ENCODE results near the gene WDR6. TPM values are rescaled to one million over a fixed set of nuclear protein-coding genes. Genes with fewer than 3 reads are reported as not detected.

Gene WDR6
- total RNA-seq, 1 donor from 2014 or later: 99.6 TPM

DNA sequence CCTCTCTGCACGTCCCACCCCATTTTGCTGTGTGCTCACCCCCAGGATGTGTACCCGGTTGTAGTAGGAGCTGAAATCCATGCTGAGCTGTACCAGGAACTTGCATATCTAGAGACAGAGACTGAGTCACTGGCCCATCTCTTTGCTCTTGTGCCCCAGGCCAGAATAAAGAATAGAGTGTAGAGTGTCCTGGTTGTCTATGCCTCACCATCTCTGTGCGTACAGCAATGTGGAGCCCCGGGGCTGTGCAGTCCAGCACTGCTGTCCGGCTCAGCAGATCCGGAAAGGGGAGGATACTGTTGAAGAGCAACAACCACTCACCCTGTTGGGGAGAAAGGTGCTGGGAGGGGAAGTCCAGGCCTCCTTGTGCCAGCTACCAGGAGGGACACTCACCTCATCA lies 8.6 kb downstream of the WDR6 start:
- DNase-seq (ENCODE audit: low read depth in 2 of 2): no peak

DNA sequence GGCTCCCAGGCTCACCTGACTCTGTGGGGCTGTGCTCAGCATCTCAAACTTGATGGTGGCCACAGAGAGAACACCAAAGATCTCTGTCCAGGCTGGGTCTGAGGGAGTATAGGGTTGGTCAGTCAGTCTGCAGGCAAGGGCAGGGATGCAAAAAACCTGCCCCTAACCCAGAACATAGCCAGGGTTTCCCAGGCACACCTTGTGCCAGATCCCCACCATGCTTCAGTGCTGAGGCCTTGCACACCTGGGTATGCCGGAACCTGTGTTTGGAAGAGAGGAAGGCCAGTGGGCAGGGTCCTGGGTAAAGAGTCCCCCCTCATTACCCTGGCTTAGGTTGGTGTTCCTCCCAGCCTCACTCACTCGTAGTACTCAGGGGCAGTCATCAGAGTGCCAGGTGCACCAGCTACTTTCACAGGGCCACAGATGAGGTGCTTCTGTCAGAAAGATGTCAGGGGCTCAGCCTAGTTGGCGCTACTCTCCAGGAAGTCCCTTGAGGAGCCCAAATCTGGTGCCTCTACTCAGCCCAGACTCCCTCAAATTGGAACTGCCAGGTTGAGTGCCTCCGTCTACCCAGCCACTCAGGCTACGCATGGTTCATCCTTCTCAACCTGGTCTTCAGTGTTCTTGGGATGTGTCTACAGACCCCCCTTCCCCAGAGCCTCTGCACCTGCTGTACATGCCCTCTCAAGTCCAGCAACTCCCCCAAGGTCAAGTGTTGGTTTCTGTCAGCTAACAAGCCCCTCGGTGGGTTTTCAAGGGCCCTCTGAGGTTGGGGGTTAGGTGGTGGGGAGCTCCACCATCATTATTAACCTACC lies 9.4 kb downstream of the WDR6 start:
- DNase-seq (ENCODE audit: low read depth in 2 of 2): no peak

GRCh38 chr3:49017229-49017970 lies 10.2 kb downstream of the WDR6 start:
- no peak for DNase-seq (ENCODE audit: low read depth in 2 of 2)

- peak; percentile 65 to 66 for DNase-seq (ENCODE audit: low read depth in 2 of 2)
Measured at GRCh38 chr3:49017971-49018706, 10.9 kb downstream of the WDR6 start, which contains the start of gene DALRD3. DALRD3 (minus strand) TSS chr3:49018580; CDS start chr3:49018564, 16 bp downstream.

DNA sequence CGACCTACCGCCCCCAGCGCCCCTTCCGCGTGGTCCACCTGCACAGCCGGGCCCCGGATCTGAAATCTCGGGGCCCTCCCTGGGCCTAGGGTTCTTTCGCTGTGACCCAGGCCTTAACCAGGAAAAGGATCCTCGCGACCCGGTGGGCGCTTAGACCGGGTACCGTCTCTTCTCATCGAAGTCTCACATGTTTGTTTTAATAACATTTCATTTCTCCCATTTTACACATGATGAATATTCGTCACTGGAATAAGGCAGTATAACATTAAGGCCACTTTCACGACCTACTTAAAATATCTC lies 11.5 kb downstream of the WDR6 start:
- DNase-seq (ENCODE audit: low read depth in 2 of 2): no peak

DNA sequence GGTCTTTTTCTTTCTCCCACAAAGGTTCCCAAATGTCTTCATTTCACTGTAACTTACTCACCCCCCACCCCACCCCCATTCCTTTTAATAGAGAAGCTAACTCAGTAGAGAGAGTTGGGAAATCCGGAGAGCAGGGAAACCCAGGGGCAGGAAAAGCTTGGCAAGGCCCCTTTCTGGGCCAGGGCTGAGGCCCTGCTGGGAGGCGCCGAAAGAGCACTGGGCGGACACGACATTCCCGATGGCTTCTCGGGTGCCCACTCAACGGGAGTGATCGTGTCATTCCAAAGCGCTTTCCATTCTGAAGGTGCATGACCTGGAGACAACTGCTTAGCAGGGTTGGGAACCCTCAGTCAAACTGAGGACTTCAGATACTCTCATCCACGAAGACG lies 12.7 kb downstream of the WDR6 start:
- no peak for DNase-seq (ENCODE audit: low read depth in 2 of 2)

GRCh38 chr3:49020330-49021212 lies 13.4 kb downstream of the WDR6 start:
- DNase-seq (ENCODE audit: low read depth in 2 of 2): peak; percentile 27 to 54

DNA sequence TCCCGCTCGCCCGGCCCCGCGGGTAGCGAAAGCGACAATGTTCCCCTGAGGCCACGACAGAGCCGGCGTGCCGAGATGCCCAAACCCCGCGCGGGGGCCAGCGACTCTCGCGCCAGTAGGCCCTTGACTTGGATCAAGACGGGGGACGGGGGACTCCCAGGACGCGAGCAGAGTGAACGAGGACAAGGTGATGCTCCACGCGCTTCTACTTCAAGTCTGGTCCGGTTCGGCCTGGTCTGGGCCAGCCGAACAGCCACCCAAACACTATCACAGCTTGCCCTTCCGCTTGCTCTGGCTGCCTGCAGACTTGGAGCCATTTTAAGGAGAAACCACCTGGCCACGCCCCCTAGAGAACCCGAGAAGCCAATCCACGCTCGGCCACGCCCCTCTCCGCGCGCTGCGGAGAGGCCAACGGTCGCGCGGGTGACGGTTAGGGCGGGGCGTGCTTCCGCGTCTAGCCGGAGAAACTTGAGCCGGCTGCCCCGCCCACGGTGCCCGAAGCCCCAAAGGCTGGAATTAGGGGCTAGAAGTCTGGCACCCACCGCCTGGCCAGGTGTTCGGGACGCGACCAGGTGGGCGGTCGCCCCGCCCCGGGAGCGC lies 14.1 kb downstream of the WDR6 start:
- peak; percentile 96 to 97 for DNase-seq (ENCODE audit: low read depth in 2 of 2)

GRCh38 chr3:49021813-49022687 lies 14.9 kb downstream of the WDR6 start, which contains the start of gene NDUFAF3:
NDUFAF3 (plus strand) TSS chr3:49022121; CDS start chr3:49022145, 24 bp downstream.
- DNase-seq (ENCODE audit: low read depth in 2 of 2): peak; percentile 96 to 97

DNA sequence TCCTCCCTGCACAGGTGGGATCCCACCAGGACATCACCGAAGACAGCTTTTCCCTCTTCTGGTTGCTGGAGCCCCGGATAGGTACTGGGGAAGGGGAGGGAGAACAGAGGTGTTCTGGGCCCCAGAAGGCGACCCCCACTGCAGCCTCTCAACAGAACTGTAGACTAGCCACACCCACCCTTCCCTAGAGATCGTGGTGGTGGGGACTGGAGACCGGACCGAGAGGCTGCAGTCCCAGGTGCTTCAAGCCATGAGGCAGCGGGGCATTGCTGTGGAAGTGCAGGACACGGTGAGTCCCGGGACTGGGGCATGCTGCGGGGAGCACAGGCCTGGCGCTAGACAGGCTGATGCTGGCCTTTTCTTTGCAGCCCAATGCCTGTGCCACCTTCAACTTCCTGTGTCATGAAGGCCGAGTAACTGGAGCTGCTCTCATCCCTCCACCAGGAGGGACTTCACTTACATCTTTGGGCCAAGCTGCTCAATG lies 15.5 kb downstream of the WDR6 start:
- DNase-seq (ENCODE audit: low read depth in 2 of 2): no peak

- no peak for DNase-seq (ENCODE audit: low read depth in 2 of 2)
Measured at GRCh38 chr3:49023775-49024174, 16.6 kb downstream of the WDR6 start.

GRCh38 chr3:49024449-49024848 lies 17.3 kb downstream of the WDR6 start:
- DNase-seq (ENCODE audit: low read depth in 2 of 2): no peak

DNA sequence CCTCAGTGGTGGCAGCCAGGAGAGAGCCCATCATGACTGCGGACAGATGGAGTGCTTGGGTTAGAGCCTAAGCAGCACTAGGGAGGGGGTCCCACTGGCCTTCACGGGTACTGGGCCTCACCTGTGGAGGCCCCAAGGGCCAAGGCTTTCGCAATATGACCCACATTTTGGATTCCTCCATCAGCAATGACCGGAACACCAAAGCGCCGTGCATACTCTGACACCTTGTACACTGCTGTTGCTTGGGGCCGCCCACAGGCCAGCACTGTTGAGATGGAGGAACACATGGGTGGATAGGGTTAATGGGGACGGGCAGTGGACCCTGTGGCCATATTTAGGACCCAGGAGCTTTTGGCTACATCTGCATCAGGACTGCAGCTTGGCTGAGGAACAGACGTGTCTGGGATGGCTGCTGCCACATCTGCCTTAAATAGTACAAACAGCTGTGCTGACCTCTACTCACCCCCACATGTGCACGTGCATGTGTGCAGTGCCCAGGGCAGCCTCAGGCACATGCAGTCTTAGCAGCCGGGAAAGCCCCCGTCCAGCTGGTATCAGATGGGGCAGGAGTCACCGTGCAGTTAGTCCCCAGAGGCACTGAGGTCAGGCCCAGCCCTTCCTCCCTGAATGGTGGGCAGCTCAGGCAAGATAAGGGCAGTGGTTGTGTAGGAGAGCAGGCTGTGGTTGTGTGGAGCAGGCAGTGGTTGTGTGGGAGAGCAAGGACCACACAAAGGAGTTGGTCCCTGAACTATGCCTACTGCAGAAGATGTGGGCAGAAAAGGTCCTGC lies 18.0 kb downstream of the WDR6 start:
- no peak for DNase-seq (ENCODE audit: low read depth in 2 of 2)

DNA sequence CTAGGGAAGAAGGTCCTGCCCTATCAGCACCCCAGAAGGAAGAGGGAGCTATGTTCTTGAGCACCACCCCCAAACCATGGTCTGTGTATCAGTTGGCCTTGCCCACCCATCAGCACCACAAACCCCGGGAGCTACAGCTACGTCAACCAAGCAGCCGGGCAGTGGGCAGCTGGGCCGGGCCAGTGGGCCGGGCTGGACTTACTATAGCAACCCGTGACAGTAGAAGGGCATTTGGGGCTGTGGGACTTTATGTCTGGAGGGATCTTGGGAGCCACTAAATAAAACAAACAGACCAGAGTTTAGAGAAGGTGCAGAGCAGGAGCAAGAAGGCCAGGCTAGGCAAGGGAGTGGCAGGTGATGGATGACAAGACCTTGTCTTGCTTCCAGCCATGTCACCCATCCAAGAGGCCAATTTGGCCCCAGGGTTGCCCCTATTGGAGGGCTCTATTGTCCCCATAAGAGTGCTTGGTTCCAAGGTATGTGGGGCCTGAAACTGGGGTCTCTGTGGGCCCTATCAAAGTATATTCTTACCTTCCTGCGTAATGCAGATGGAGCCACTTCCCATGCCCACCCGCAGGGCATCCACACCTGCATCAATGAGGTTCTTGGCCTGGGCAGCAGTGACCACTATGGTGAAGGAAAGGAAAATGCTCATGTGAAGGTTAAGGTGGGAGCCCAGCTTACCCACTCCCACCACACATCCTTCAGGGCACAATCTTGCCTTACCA lies 18.8 kb downstream of the WDR6 start:
- no peak for DNase-seq (ENCODE audit: low read depth in 2 of 2)

GRCh38 chr3:49026536-49026935 lies 19.3 kb downstream of the WDR6 start:
- no peak for DNase-seq (ENCODE audit: low read depth in 2 of 2)

- no peak for DNase-seq (ENCODE audit: low read depth in 2 of 2)
Measured at GRCh38 chr3:49027634-49028033, 20.4 kb downstream of the WDR6 start.

DNA sequence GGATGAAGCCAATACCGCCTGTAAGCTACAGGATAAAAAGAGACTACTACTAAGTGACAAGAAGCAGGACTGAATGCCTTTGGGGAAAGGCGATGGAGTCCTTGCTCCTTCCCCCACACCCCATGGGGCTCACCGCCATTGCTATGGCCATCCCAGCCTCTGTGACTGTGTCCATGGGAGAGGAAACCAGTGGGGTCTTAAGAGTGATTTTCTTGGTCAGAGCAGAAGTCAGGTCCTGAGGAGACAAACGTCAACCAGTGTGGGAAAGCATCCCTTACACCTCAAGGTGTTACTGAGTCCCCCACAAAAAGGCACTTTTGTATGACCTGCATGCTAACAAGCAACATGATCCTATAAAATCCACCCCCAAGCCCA lies 21.1 kb downstream of the WDR6 start:
- no peak for DNase-seq (ENCODE audit: low read depth in 2 of 2)
